ENCODE results near the gene IQCH.

DNA sequence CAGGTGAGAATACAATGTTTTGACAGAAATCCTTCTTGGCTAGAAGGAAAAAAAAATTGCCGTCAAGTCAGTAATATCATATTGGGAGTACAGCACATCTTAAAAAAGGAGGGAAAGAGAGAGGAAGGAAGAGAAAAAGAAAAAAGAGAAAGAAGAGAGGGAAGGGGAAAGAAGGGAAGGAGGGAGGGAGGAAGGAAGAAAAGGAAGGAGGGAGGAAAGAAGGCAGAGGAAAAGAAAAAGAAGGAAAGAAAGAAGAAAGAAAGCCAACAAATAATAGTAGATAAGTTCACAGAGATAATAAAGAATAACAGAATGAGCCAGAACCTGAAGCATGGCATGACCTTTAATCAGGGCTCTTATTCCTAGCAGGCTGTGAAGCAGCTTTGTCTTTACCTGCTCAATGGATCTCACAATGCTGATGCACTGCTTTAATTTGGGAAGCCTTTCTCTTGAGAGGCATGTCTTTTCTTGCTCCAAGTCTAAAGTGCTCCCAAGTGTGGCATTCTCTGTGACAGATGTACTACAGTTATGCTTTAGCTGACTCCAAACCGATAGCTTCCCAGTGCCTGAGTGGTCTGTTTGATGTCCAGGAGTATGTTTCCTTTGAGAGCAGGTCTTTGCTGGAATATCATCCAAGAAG is 114.9 kb downstream of the IQCH start:
- TF ChIP-seq POLR2A (IDR thresholded peaks at IDR 0.05) (no peak), POLR2AphosphoS5 (IDR thresholded peaks at IDR 0.05; ENCODE audit: insufficient read depth in 1 of 2, low read depth in 1 of 2) (no peak)

Data from vagina (tissue), 2 donors.